Hematopoietic multipotent progenitor cell treated with erythropoietin and hydrocortisone succinate and interleukin-3 and kit ligand, for 15 days (in vitro differentiated cells): Measurements from ENCODE around the gene MAGIX.

Source experiments
- DNase-seq: peaks from one replicate; pipeline ENCODE4 v3.0.0-alpha.2; 2015; ENCODE audit warnings: low spot score

MAGIX gene

DNA sequence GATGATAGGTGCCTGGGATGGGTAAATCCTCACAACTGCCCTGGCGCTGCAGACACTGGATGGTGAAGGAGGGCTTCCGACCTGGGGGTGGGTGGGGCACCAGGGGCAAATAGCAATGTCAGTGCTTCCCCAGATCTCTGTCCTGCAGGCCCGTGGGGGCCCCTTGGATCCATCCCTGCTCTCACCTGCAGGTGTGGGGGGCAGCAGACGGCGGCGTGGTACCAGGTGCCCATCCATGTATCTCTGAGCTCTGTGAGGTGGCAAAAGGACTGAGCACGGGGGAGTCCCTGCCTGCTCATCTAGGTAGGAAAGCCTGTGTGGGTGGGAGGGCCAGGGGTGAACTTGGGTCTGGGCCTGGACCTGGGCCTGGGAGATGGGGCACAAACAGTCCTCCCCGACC, 44.0 kb downstream of the MAGIX start:
- no peak for DNase-seq

DNA sequence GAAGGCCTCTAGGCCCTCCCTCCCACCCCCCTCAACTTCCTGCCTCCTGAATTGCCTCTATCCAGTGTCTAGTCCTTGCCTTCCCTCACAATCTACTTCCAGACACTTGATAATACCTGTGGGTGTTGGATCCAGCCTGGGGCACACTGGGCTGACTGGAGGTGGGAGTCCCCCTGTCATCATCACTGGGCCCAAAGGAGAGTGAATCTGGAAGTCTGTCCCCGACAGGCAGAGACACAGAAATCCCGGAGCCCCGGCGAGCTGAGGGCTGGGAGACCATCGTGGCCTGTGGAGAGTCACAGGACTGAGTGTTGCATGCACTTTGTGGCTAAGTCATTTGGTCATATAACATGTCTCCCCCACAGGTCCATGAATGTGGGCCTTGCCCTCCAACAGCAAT, 45.8 kb downstream of the MAGIX start:
- no peak for DNase-seq

DNA sequence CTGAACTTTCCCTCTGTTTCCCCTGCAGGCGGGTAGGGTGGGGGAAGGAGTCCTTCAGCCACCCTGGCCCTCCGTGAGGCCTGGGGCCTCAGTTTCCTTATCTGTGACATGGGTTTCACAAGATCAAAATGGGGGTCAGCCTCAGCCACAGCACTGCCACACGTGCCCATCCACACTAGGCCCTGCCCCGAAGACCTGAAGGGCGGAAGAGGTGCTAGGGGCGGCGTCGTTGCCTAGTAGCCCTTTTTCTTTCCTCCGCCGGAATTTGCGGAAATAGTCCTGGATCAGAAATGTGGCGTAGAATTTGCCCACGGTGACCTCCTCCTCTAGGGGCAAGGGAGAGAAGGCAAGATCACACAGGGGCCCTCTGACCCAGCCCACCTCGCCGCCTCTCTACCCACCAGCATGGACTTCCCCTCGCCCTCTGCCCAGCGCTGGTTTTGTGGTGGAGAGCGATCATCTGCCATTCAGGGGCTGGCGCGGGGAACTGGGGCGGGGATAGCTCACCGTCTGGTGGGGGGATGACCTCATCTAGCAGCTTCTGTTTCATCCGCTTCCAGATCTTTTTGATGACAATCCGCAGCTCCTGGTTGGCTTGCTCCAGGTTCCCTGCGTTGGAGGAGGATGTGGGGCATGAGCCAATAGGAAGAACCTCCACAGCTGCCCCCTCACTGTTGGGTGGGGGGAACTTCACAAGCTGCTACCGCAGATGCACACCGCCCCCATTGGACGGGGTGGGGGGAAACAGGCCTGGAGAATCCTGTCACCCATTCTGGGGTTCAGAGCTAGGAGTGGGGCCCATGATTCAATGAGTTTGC, 47.1 kb downstream of the MAGIX start:
- DNase-seq: no peak

DNA sequence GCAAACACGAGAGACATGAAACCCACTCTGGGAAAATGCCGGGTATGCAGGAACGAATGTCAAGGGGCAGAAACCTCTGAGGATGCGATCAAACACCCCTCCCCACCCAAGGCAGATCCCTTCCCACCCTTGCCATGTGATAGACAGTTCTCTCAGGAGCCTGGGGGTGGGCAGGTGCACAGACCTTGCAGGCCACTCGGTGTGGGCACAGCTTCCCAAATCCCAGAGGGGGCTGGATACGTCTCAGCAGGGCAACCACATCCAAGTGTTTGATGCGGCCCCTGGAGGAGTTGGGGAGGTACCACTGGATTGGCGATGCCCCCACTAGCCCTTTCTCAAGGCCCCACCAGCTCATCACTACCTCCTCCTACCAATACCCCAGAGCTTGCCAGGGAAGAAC, 47.8 kb downstream of the MAGIX start:
- DNase-seq: no peak

DNA sequence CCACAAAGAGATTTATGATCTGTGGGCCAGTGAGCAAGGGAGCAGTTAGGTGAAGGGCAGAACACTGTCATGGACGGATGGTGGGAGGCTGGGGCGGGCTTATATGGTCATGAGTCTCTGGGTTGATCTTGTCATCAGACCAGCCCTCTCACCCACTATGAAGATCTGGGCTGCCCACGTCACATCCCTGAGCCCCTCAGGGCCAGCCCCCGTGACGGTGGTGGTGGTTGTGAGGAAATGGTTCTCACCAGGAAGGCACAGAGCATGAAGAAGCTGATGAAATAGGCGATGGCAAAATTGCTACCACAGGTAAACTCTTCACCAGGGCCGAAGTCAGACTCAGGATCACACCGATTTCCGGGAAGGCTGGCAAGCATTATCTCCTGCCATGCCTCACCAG, 48.5 kb downstream of the MAGIX start:
- DNase-seq: no peak

DNA sequence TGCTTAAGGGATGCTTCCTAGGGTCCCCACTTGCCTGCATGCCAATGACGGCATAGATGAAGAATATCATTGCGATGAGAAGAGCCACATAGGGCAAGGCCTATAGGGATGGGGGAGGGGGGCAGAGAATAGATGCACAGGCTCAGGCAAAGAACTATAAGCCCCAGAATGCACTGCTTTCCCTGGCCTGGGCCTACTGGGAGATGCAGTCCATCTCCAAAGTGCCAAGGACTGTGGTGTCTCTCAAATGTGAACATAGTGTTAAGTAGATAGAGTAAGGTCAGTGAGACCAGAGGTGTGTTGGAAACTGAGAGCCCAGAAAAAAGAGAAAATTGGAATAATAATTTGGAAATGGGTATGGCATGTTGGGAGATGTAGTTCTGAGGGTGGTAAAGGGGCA, 49.7 kb downstream of the MAGIX start:
- no peak for DNase-seq

DNA sequence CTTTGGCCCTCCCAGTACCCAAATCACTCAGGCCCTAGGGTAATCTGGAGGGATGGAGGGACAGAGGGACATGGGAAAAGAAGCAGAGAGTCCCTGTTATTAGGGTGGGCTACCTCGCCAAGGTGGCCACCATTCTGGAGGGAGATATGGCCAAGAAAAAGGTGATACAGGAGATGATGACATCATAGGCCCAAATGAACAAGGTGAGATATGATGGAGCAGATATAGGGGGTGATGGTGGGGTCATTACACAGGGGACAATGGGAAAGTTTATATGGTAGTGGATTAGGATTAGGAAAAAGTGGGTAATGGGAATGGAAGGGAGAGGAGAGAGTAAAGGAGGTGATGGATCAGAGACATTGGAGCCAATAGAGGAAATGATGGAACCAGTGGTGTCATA, 50.3 kb downstream of the MAGIX start:
- no peak for DNase-seq

DNA sequence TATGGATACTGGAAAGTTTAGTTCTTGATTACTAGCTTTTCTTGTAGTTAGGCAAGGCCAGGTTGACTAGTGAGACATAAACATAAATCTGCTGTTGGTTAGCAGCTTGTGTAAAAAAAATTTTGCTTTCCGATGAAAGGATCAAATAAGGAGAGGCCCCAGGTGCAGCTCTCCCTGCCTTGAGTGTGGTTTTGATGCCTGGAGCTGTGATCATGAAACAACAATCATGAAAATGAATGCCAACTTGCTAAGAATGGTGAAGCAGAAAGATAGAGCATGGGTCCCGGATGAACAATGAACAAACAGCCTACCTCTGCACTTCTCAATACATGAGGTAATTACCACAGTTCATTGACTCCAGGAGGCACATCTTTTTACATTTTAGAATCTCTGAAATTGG, 51.9 kb downstream of the MAGIX start:
- DNase-seq: no peak

DNA sequence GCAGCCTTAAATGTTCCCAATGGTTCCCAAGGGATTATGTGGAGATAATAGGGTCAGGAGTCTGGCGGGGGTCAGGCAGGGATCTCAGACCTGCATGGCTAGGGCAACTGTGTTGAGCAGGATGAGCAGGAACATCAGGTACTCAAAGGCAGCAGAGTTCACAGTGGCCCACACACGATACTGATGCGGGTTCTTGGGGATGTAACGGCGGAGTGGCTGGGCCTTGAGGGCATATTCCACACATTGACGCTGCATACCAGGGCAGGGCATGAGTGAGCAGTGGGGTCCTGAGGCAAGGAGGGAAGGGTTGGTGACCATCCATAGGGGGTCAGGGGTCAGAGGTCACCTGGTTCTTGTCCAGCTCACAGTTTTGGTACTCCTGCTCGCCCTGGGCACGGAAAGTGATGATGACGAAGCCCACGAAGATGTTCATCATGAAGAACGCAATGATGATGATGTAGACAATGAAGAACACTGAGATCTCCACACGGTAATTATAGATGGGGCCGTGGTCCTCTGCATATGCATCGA, 52.5 kb downstream of the MAGIX start:
- no peak for DNase-seq
